GM23338 (cell line): ENCODE data around the gene GALNT14. TPM values are rescaled to one million over a fixed set of nuclear protein-coding genes. Genes with fewer than 3 reads are reported as not detected.

Experiments
- ATAC-seq: fragments of 200-7000 bp; cut with Tn5 transposase; 3 replicates; pipeline ENCODE4 v1.9.1; 2020
- DNase-seq: peaks from one replicate; pipeline ENCODE4 v3.0.0-alpha.2; 2015; ENCODE audit warnings: low spot score
- H2AFZ ChIP-seq: fragments of 200-600 bp; sonication (generic); 2 replicates; pipeline ENCODE4 v1.8.0; 2016; ENCODE audit warnings: antibody characterized with exemption, mild to moderate bottlenecking, moderate library complexity
- H3F3A ChIP-seq: fragments of 200-600 bp; sonication (generic); replicated peaks from 2 replicates; pipeline ENCODE4 v1.8.0; 2017; ENCODE audit warnings: antibody characterized with exemption, mixed run types, low read depth
- H3K27ac ChIP-seq: fragments of 200-600 bp; sonication (generic); 2 replicates; pipeline ENCODE4 v1.6.1; 2016; ENCODE audit warnings: low read depth
- H3K27me3 ChIP-seq: fragments of 200-600 bp; sonication (generic); 2 replicates; pipeline ENCODE4 v1.8.0; 2016; ENCODE audit warnings: mild to moderate bottlenecking, mixed run types, moderate library complexity; ENCODE audit not compliant: insufficient read depth
- H3K36me3 ChIP-seq: fragments of 200-600 bp; sonication (generic); 2 replicates; pipeline ENCODE4 v1.8.0; 2016; ENCODE audit warnings: mild to moderate bottlenecking; ENCODE audit not compliant: insufficient read depth
- H3K4me1 ChIP-seq: fragments of 200-600 bp; sonication (generic); 2 replicates; pipeline ENCODE4 v1.8.0; 2016; ENCODE audit warnings: mild to moderate bottlenecking, moderate library complexity; ENCODE audit not compliant: insufficient read depth
- H3K4me2 ChIP-seq: fragments of 200-600 bp; sonication (generic); 2 replicates; pipeline ENCODE4 v1.7.1; 2017; ENCODE audit warnings: mixed run types
- H3K4me3 ChIP-seq: fragments of 200-600 bp; sonication (generic); 2 replicates; pipeline ENCODE4 v1.6.1; 2016; ENCODE audit warnings: mixed run types
- H3K79me2 ChIP-seq: fragments of 200-600 bp; sonication (generic); replicated peaks from 2 replicates; pipeline ENCODE4 v1.8.0; 2017; ENCODE audit warnings: mild to moderate bottlenecking; ENCODE audit not compliant: insufficient read depth
- H3K9me2 ChIP-seq: fragments of 200-600 bp; sonication (generic); 2 replicates; pipeline ENCODE4 v1.8.0; 2017; ENCODE audit not compliant: insufficient read depth
- H4K20me1 ChIP-seq: fragments of 200-600 bp; sonication (generic); replicated peaks from 2 replicates; pipeline ENCODE4 v1.8.0; 2017; ENCODE audit warnings: mild to moderate bottlenecking; ENCODE audit not compliant: insufficient read depth
- H3K27ac Mint-ChIP-seq: 2 replicates; pipeline ENCODE4 v1.8.0; 2020; ENCODE audit warnings: inconsistent platforms, mild to moderate bottlenecking, moderate library complexity, mixed read lengths
- H3K27me3 Mint-ChIP-seq: 3 replicates; pipeline ENCODE4 v1.8.0; 2022; ENCODE audit warnings: low read depth, mild to moderate bottlenecking, moderate library complexity, mixed read lengths, inconsistent platforms; ENCODE audit not compliant: insufficient read depth, poor library complexity
- H3K36me3 Mint-ChIP-seq: 3 replicates; pipeline ENCODE4 v1.8.0; 2021; ENCODE audit warnings: low read depth, mild to moderate bottlenecking, inconsistent platforms, moderate library complexity, mixed read lengths
- H3K4me1 Mint-ChIP-seq: 3 replicates; pipeline ENCODE4 v1.8.0; 2020; ENCODE audit warnings: mild to moderate bottlenecking, inconsistent platforms, mixed read lengths
- H3K4me3 Mint-ChIP-seq: 3 replicates; pipeline ENCODE4 v1.8.0; 2021; ENCODE audit warnings: moderate library complexity, mild to moderate bottlenecking, inconsistent platforms, mixed read lengths
- H3K9me3 Mint-ChIP-seq: 3 replicates; pipeline ENCODE4 v1.8.0; 2020; ENCODE audit warnings: moderate library complexity, mild to moderate bottlenecking, inconsistent platforms, mixed read lengths
- CREB1 ChIP-seq: fragments of 250-450 bp; sonication (Bioruptor Pico); IDR thresholded peaks from 2 replicates; pipeline ENCODE4 v1.5.0; 2020; ENCODE audit warnings: low read depth, mild to moderate bottlenecking, moderate library complexity
- CTCF ChIP-seq, 2 experiments: fragments of 200-600 bp in 1 of 2; sonication (generic) in 1 of 2; conservative IDR thresholded peaks; 2 replicates each; pipeline versions ENCODE4 v1.5.1 to v1.6.1; 2016 to 2017; ENCODE audit warnings: antibody characterized with exemption in 2 of 2, low read depth in 2 of 2, mild to moderate bottlenecking in 2 of 2, moderate library complexity in 1 of 2
- ETS1 ChIP-seq: IDR thresholded peaks from 2 replicates; pipeline ENCODE4 v1.6.1; 2016; ENCODE audit warnings: antibody characterized with exemption
- EZH2 ChIP-seq: fragments of 200-600 bp; sonication (generic); IDR thresholded peaks from one replicate; pipeline ENCODE4 v1.8.0; 2017; ENCODE audit warnings: antibody characterized with exemption, mild to moderate bottlenecking, low read depth; ENCODE audit not compliant: unreplicated experiment
- JUNB ChIP-seq: IDR thresholded peaks from one replicate; pipeline ENCODE4 v1.6.1; 2016; ENCODE audit warnings: antibody characterized with exemption; ENCODE audit not compliant: unreplicated experiment
- NANOG ChIP-seq: IDR thresholded peaks from 2 replicates; pipeline ENCODE4 v1.6.1; 2016; ENCODE audit warnings: antibody characterized with exemption, borderline replicate concordance
- POLR2AphosphoS5 ChIP-seq: IDR thresholded peaks from 2 replicates; pipeline ENCODE4 v1.6.1; 2016; ENCODE audit warnings: antibody characterized with exemption, low read depth
- ZNF114 ChIP-seq: fragments of 250-450 bp; sonication (Bioruptor Pico); IDR thresholded peaks from 2 replicates; pipeline ENCODE4 v1.5.0; 2020; ENCODE audit warnings: mild to moderate bottlenecking, moderate library complexity
- ZNF331 ChIP-seq: fragments of 250-450 bp; sonication (Bioruptor Pico); IDR thresholded peaks from 2 replicates; pipeline ENCODE4 v1.5.0; 2020; ENCODE audit warnings: low read depth, mild to moderate bottlenecking, moderate library complexity
- polyA plus RNA-seq: library from polyadenylated mRNA; unstranded; fragments of >200 nt; fragmentation: Nextera tagmentation; extraction: Ambion mirVana; gene quantifications from 2 replicates; pipeline ENCODE4 v1.2.1, GENCODE V29; 2016
- total RNA-seq: library from RNA; depleted of rRNA; stranded (reverse); fragments of >200 nt; shearing (Covaris generic); gene quantifications from 2 replicates; pipeline ENCODE4 v1.2.3, GENCODE V29; 2014
- TF ChIP-seq, protein P1 (sequence below): fragments of 250-450 bp; sonication (Bioruptor Pico); IDR thresholded peaks from 2 replicates; pipeline ENCODE4 v1.5.0; 2020; ENCODE audit warnings: mild to moderate bottlenecking, moderate library complexity
- TF ChIP-seq, protein P2 (sequence below): IDR thresholded peaks from one replicate; pipeline ENCODE4 v1.6.1; 2018; ENCODE audit warnings: antibody characterized with exemption; ENCODE audit not compliant: unreplicated experiment

Gene GALNT14
- total and polyA plus RNA-seq, 2 experiments from 2014 or later = 5.4 to 7.7 TPM

GRCh38 chr2:31069643-31070325 is 68.5 kb downstream of the GALNT14 start:
- ATAC-seq (no peak), DNase-seq (no peak)
- H3K36me3 Mint-ChIP-seq = no peaks in the 10 kb centered on the region
- H3K27ac Mint-ChIP-seq = no peak overlapping the region
- Histone ChIP-seq H4K20me1 (no peaks in the 10 kb centered on the region; the same call in 1 of the 2 replicates), H3K27me3 (no peaks in the 10 kb centered on the region), H3K4me2 (no peak overlapping the region), H3K9me2 (no peaks in the 10 kb centered on the region), H3K4me1 (peaks cover under 1% of the 10 kb centered on the region; the same call in 1 of the 2 replicates), H3K36me3 (no peaks in the 10 kb centered on the region), H3K4me3 (no peak overlapping the region), H3F3A (no peaks in the 10 kb centered on the region), H2AFZ (no peak overlapping the region), H3K27ac (no peak overlapping the region), H3K79me2 (no peaks in the 10 kb centered on the region)
- H3K27me3 Mint-ChIP-seq = peaks cover 1% of the 10 kb centered on the region
- H3K4me1 Mint-ChIP-seq = peaks cover 9% of the 10 kb centered on the region
- TF ChIP-seq POLR2AphosphoS5 (no peak), EZH2 (no peak), NANOG (no peak), CTCF (conservative IDR thresholded peaks at IDR 0.05; ENCODE audit: low read depth in 2 of 2) (no peak), CREB1 (CRISPR knock-in tag) (no peak), JUNB (no peak), ETS1 (no peak), ZNF331 (CRISPR knock-in tag) (no peak), ZNF114 (CRISPR knock-in tag) (no peak)
- TF ChIP-seq, protein P1, sequence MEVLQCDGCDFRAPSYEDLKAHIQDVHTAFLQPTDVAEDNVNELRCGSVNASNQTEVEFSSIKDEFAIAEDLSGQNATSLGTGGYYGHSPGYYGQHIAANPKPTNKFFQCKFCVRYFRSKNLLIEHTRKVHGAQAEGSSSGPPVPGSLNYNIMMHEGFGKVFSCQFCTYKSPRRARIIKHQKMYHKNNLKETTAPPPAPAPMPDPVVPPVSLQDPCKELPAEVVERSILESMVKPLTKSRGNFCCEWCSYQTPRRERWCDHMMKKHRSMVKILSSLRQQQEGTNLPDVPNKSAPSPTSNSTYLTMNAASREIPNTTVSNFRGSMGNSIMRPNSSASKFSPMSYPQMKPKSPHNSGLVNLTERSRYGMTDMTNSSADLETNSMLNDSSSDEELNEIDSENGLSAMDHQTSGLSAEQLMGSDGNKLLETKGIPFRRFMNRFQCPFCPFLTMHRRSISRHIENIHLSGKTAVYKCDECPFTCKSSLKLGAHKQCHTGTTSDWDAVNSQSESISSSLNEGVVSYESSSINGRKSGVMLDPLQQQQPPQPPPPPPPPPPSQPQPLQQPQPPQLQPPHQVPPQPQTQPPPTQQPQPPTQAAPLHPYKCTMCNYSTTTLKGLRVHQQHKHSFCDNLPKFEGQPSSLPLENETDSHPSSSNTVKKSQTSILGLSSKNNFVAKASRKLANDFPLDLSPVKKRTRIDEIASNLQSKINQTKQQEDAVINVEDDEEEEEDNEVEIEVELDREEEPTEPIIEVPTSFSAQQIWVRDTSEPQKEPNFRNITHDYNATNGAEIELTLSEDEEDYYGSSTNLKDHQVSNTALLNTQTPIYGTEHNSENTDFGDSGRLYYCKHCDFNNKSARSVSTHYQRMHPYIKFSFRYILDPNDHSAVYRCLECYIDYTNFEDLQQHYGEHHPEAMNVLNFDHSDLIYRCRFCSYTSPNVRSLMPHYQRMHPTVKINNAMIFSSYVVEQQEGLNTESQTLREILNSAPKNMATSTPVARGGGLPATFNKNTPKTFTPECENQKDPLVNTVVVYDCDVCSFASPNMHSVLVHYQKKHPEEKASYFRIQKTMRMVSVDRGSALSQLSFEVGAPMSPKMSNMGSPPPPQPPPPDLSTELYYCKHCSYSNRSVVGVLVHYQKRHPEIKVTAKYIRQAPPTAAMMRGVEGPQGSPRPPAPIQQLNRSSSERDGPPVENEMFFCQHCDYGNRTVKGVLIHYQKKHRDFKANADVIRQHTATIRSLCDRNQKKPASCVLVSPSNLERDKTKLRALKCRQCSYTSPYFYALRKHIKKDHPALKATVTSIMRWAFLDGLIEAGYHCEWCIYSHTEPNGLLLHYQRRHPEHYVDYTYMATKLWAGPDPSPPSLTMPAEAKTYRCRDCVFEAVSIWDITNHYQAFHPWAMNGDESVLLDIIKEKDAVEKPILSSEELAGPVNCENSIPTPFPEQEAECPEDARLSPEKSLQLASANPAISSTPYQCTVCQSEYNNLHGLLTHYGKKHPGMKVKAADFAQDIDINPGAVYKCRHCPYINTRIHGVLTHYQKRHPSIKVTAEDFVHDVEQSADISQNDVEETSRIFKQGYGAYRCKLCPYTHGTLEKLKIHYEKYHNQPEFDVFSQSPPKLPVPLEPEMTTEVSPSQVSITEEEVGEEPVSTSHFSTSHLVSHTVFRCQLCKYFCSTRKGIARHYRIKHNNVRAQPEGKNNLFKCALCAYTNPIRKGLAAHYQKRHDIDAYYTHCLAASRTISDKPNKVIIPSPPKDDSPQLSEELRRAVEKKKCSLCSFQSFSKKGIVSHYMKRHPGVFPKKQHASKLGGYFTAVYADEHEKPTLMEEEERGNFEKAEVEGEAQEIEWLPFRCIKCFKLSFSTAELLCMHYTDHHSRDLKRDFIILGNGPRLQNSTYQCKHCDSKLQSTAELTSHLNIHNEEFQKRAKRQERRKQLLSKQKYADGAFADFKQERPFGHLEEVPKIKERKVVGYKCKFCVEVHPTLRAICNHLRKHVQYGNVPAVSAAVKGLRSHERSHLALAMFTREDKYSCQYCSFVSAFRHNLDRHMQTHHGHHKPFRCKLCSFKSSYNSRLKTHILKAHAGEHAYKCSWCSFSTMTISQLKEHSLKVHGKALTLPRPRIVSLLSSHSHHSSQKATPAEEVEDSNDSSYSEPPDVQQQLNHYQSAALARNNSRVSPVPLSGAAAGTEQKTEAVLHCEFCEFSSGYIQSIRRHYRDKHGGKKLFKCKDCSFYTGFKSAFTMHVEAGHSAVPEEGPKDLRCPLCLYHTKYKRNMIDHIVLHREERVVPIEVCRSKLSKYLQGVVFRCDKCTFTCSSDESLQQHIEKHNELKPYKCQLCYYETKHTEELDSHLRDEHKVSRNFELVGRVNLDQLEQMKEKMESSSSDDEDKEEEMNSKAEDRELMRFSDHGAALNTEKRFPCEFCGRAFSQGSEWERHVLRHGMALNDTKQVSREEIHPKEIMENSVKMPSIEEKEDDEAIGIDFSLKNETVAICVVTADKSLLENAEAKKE (CRISPR knock-in tag) = no peak
- TF ChIP-seq, protein P2, sequence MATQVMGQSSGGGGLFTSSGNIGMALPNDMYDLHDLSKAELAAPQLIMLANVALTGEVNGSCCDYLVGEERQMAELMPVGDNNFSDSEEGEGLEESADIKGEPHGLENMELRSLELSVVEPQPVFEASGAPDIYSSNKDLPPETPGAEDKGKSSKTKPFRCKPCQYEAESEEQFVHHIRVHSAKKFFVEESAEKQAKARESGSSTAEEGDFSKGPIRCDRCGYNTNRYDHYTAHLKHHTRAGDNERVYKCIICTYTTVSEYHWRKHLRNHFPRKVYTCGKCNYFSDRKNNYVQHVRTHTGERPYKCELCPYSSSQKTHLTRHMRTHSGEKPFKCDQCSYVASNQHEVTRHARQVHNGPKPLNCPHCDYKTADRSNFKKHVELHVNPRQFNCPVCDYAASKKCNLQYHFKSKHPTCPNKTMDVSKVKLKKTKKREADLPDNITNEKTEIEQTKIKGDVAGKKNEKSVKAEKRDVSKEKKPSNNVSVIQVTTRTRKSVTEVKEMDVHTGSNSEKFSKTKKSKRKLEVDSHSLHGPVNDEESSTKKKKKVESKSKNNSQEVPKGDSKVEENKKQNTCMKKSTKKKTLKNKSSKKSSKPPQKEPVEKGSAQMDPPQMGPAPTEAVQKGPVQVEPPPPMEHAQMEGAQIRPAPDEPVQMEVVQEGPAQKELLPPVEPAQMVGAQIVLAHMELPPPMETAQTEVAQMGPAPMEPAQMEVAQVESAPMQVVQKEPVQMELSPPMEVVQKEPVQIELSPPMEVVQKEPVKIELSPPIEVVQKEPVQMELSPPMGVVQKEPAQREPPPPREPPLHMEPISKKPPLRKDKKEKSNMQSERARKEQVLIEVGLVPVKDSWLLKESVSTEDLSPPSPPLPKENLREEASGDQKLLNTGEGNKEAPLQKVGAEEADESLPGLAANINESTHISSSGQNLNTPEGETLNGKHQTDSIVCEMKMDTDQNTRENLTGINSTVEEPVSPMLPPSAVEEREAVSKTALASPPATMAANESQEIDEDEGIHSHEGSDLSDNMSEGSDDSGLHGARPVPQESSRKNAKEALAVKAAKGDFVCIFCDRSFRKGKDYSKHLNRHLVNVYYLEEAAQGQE = no peak
- H3K9me3 Mint-ChIP-seq = no peaks in the 10 kb centered on the region
- no peak overlapping the region for H3K4me3 Mint-ChIP-seq
